GM21737 (cell line): ENCODE measurements around the gene DDAH1.
"Not testable (repeated sequence)": the region's sequence is repeated elsewhere in the genome, so short reads cannot be mapped to it uniquely, and the experiment has no call there.

Source experiments
- ATAC-seq: cut with Tn5 transposase; IDR thresholded peaks from one replicate; pipeline ENCODE4 v1.9.1; 2021; ENCODE audit warnings: mild to moderate bottlenecking, moderate library complexity; ENCODE audit not compliant: unreplicated experiment

DDAH1 gene

DNA sequence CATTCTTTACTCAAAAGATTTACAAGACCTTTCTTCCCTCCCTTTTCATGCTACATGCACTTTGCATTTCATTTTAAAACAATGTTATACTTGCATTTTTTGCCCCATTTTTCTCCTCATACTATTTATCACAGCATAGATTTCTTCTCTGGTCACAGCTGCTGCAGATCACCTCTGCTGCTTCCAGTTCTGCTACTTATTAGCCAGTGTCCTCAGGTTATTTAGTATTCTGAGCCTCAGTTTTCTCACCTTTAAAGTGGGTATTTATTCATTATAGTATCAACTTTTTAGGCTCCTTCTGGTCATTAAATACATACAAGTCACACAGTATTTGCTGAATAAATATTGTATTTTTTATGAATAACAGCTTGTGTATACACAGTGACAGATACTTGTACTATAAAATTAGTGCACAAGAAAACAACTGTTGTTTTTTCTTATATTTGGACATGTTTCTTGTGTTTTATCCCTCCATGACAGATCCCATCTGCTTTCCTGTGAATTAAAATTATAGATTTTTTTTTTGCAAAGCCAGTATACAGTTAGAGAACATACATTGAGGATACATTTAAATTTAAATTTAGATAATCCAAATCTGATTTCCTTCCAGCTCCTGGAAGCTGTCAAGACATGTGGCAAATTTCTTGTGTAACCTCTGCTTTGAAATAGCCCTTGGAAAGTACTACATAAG lies 103.2 kb downstream of the DDAH1 start:
- no peak for ATAC-seq

DNA sequence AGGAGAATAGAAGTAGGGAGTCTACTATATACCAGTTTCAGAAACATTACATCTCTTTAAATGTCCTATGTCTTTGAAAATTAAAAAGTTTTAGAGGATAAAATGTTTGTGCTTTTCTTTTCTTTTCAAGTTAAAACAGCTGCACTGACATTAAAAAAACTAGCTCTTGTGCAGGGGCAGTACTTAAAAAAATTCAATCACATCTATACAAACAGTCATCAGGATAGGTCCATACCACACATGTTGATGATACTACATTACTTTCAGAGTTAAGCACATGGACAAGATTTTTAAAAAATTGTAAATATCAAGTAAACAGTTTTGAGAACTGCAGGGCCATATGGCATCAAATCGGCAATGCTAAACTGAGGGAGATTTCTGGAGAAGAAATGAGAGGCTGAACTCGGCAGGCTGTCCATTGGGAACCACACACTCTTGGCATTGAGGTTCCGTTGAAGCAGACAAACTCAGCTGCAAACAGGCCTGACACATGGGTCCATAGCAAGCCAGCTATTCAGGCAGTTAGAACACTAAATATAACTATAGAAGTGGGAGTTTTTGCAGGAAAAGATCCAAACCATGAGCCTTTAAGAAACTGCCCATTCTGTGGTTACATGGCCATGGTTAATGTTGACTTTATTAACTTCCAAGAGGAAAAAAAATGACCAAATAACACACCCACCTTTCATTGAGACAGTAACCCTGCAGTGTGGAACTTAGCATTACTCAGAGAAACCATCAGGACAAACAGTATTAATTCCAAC lies 104.0 kb downstream of the DDAH1 start:
- ATAC-seq = no peak

DNA sequence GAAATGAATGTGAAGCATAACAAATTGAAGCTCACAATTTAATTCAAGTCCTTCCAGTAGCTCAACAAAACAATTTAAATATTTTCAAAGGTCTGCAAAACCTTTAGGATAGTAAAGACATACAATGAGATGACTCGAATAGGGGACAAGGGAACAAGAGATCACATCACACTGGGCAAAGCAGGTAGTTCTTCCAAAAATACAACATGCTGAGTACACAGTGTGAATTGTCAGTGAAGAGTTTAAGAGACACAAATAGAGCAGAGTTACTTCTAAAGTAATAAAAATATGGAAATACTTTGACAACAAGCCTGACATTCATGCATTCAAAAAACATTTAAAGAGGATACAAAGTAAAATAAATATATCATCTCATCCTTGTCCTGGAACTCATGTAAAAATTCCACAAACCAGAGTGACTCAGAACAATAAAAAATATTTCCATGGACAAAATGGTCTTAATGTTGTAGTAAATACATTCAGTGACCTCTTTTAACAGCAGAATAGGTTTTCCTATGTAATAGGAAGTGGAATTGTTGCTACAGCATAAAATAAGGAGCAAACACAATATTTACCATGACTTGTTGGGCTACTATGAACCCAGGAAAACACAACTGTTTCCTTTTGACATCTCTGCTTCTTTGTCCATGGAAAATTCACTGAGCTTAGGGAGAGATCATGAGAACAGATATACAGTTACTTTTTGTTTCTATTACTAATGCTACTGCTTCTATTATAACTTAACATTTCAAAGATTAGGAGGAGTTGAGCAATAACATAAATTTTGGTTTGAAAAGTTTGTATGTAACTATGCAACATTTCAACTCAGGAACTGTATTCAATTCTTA lies 104.9 kb downstream of the DDAH1 start:
- ATAC-seq = no peak

DNA sequence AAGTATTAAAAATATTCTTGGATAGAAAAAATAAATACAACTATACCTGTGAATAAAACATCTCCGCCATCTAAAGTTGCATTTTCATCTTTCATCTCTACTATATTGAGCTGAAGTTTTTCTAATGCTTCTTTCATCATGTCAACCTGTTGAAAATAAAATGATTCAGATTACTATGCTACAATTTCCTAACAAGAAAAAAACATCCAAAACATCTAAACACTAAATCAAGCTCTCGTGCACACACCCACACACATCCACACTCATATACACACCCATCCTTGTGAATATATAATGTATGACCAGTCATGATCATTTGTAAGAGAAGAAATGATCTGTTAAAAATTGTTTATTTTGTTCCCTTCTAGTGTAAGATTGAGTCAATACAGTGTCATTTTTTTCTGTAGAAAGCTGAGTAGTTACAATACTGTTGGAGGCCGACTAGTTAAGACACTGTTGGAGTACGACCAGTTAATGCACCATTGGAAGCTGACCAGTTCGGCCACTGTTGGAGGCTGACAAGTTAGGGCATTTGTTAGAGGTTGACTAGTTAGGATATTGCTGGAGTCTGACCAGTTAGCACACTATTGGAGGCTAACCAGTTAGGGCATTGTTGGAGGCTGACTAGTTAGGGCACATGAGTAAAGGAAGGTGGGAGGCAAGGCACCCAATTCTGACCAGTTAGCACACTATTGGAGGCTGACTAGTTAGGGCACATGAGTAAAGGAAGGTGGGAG lies 106.1 kb downstream of the DDAH1 start:
- ATAC-seq = no peak

DNA sequence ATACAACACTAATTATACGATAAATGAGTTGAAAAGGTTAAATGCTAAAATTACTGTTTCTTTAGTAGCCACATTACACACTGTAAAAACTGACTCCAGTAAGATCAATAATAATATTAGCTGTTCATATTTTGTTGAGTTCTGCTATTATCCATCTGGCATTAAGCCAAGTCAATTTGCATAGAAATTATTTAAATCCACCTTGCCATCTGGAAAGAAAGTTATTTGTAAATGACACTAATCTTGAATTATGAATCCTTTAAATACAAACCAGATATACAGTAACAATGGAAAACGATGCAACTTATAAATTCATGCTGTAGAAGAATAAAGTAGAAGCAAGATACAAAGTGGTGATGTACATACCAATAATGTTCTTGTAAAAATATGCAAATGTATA lies 107.1 kb downstream of the DDAH1 start:
- no peak for ATAC-seq

DNA sequence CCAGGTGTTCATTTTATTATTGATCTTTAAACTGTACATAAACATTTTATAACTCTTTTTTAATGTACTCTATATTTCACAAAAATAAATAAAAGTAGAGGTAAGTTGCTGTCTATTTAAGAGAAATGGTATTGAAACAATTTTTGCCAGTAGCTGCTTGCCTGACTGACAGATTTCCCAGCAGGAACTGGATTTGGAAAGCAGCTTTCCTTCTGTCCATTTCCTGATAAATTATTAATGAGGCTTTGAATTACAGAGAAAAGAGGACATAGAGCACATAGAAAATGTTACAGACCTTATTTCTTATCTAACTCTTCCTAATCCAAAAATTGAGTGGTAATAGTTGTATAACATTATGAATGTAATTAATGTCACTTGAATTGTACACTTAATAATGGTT lies 108.8 kb downstream of the DDAH1 start:
- no peak for ATAC-seq

DNA sequence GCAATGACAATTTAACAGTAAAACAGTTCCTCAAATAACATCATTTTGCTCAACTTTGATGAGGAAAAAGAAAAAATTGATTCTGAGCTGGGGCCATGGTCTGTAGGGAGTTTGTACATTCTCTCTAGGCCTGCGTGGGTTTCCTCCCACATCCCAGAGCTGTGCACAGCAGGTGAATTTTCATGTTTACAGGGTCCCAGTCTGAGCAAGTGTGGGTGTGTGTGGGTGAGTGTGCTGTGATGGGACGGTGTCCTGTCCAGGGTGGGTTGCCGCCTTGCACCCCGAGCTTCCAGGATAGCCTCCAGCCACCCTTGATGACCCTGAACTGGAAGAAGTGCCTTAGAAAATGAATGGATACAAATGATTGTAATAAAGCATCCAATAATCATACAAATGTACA lies 112.9 kb downstream of the DDAH1 start:
- ATAC-seq = no peak

DNA sequence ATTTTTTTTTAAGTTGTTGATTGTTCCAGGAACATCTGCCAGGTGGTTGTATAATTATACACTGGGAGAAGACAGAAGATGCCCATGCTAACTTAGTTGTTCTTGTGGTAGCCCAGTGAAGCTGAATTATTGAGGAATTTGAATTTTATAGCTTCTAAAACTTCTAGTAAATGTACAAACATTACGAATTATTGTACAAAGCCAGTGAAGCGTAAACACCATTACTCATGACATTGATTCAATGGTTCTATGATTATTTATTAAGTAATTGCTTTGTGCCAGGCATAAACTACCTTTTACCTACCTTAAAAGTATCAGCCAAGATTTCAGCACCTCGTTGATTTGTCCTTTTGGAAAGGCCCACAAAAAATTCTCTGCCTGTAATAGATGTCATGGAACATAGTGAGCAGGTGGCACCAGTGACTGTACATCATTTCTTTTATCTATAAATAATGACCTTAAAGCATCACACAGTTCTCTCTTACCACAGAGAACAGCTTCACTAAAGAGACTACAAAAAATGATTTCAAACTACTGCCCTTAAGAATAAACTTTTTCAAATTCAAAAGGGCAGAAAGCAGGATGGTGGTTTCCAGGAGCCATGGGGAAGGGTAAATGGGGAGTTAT lies 113.6 kb downstream of the DDAH1 start:
- no peak for ATAC-seq

DNA sequence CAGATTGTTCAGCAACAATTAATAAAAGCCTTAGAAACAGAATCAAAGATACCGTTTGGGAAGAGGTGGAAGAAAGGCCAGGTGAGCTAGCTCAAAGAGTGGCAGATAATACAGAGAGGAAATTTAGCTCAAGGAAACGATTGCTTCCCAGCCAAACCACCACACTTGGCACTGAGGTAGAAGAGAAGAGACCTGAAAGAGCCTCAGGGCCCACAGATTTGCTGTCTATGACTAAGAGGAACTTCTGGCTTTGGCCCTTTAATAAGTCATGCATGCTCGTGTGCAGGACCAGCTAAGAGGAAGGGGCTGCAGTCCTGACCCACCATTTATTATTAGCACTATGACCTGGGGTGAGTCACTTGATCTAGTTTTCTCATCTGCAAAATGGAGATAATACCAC lies 115.7 kb downstream of the DDAH1 start:
- no peak for ATAC-seq

DNA sequence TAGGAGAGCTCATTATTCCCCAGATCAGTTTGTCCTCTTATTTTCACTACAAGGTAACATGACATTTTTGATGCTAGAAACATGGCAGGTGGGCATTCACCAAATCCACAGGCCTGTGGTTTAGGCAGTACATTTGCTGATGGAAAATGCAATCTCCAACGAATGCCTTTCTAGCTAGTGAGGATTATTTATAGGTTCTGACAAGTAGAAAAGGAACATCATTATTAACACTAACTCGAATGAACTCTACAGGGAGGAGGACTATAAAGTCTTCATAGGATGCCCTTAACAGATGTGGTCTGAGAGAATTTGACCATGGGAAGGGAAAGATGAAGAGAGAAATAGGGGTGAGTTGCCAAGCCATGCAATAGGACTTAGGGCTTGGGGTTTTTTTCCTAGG lies 117.1 kb downstream of the DDAH1 start:
- no peak for ATAC-seq

DNA sequence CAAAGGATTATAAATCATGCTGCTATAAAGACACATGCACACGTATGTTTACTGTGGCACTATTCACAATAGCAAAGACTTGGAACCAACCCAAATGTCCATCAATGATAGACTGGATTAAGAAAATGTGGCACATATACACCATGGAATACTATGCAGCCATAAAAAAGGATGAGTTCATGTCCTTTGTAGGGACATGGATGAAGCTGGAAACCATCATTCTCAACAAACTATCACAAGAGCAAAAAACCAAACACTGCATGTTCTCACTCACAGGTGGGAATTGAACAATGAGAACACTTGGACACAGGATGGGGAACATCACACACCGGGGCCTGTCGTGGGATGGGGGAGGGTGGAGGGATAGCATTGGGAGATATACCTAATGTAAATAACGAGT lies 117.7 kb downstream of the DDAH1 start:
- not testable (repeated sequence) for ATAC-seq

DNA sequence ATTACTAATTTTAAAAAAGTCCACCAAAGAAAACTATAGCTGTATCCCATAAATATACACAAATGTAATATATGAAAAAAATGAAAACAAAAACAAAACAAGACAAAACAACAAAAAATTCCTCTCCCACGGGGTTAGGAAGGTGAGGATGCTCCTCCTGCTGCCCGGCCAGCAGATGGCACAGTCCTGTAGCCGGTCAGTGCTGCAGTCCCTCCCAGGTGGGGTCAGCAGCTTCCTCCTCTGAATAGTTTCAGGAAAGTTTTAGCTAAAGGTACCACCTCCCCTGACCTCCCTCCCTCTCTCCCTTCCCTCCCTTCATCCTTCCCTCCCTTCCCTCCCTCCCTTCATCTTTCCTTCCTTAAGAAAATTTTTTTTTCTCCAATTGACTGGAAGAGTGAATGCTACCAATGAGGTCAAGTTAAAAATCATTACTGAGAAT lies 120.7 kb downstream of the DDAH1 start:
- ATAC-seq = no peak

DNA sequence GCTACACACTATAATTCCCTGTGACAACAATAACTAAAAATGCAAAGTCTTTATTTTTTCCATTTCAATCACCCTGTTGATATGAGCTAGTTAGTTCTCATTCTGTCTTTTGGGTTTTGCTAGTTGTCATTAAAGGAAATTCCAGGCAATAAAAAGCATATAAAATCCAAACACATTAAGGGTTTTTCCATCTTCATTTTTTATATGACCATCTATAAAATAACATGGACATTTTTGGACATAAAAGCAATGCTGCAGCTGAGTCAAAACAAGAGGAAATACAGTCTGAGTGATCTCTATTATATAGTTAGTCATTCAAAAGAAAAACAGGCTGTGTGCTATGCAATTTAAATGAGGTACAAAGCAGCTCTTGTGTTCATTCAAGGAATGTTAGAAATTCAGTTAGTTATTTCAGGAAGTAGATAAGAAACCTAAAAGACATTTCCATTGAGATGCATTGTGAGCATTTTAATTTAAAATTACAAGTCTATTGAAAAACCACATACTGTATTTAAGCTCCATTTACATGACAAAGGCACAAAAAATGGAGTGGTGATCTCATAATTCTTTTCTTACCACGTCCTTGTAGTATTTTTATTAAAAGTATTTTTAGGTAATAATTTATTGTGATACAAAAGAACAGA lies 121.2 kb downstream of the DDAH1 start:
- no peak for ATAC-seq

DNA sequence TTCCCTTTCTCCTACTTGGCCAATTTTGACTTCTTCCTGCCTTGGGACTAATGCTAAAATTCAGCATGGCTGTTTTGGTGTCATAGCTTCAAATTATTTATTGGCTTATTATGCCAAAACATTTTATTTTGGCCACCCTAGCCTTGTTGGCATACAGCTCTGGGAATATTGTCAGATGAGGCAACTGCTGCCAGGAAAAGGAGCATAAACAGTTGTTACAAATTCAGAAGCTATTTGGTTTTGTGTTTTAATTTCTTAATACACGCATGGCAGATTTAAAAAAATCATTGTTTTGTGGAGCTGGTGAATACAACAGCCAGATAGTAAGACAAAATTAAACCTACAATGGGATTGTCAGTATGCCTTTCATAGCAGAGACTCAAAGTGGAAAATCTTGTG lies 121.7 kb downstream of the DDAH1 start:
- no peak for ATAC-seq

DNA sequence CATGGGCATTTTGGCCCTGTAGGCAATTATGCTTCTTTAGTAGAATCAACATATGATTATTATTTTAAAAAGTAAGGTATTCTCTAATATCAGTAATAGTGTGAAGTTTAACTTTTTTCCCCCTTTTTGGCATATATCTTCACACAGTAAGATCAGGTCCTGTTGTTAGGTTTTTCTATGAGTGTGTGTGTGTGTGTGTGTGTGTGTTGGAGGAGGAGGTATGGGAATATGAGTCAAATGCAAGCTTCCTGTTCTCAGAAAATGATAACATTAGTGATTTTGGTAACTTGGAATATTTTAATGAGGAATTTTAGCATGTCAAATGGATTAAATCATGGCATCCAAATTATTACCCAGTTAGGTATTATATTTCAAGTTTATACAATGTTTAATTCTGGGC lies 122.8 kb downstream of the DDAH1 start:
- no peak for ATAC-seq

DNA sequence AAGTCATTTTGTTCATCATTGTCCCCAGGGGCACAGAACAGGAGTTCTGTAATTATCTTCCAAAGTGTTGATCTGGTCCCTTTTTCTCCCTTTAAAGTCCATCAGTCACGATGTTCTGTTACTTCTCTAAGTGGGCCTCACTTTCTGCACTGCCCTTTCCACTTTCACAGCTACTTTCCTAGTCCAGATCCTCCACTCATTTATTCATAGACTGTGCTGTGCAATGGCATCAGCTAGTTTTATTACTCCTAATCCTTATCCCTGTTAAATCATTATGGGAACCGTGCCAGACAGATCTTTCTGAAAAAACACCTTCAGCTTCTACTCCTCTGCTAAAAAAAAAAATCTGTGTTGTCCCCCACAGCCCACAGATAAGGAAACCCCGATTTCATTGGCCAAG lies 124.5 kb downstream of the DDAH1 start:
- no peak for ATAC-seq

DNA sequence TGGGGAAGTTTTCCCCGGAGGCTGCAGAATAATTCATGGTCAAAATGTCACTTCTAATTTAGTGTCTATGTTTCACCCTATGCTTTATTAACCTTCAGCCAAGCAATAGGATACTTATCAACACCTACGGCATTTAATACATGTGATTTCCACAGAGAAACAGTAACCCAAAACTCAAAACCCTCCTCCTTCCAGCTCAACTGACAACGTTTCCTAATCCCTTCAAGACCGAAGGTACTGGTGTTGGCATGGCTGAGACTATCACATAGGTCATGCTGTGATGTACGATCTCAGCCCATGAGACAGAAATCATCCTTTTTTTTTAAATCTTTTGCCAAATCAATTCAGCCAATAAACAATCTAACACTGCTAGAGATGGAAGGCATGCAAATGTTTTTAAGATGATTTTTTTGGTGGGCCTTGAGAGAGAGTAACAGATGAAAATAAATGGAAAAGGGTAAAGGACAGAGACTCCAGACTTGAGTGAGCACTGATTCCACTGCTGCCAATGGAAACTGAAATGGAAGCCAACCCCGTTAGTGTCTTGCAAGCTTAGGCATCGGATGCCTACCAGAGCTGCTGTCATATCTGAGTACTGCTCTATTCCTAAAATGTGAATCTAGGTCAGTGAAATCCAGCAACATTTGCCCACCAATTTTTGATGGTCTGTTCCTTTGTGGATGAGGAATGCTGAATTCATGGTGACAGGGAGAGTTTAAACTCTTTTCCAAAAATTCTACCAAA lies 125.1 kb downstream of the DDAH1 start:
- no peak for ATAC-seq

DNA sequence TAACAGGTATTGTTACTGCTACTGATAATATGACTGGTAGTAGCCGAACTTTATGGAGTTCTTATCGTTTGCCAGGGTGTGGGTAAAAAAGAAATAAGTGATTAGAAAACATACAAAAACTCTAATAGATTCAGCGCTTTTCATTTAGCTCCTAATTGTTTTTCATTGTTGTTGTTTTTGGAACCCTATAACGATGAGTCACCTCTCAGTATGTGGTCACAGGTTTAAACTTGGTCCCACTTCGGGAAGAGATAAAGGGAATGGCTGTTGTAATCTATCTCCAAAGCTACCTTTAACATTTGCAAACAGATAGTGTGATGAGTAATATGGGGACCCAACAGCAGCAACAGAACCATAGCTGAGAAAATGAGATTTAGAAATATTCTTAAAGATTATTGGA lies 125.9 kb downstream of the DDAH1 start:
- no peak for ATAC-seq

DNA sequence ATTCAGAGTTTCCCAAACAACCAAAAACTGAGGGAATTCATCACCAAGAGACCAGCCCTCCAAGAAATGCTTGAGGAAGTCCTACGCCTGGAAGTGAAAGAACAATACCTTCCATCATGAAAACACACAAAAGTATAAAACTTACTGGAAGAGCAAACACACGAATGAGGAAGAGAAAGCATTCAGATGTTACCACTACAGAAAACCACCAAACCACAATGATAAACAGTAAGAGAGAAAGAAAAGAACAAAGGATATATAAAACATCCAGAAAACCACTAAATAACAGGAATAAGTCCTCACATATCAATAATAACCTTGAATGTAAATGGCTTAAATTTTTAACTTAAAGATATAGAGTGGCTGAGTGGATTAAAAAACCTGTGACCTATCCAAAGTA lies 130.0 kb downstream of the DDAH1 start:
- no peak for ATAC-seq
